H1 (cell line): ENCODE data around the gene MORN5. TPM values are rescaled to one million over a fixed set of nuclear protein-coding genes. Genes with fewer than 3 reads are reported as not detected.

Experiments used
- CTCF ChIA-PET: fragments of 300-600 bp; sonication (Branson Sonifier 250); formaldehyde crosslinking; loops from one replicate; lab custom pipeline; 2021; ENCODE audit not compliant: partially characterized antibody; lab: Charles Lee
- POLR2A ChIA-PET: fragments of 300-600 bp; sonication (Branson Sonifier 250); formaldehyde crosslinking; loops from one replicate; lab custom pipeline; 2021; ENCODE audit warnings: inconsistent platforms; ENCODE audit not compliant: partially characterized antibody; lab: Charles Lee
- DNase-seq, 2 experiments: peaks; one replicate each; pipeline versions ENCODE4 v3.0.0 to v3.0.0-alpha.2; 2010 to 2022; ENCODE audit warnings: low spot score in 2 of 2, low read depth in 1 of 2, mixed read lengths in 1 of 2
- FAIRE-seq: peaks from 2 replicates; lab custom pipeline; 2011; peaks lifted over from hg19 to GRCh38; lab: Jason Lieb, UNC
- H2AFZ ChIP-seq: 2 replicates; pipeline ENCODE4 v1.8.1; 2012; ENCODE audit warnings: low read length, inconsistent platforms
- H2AK5ac ChIP-seq: 2 replicates; pipeline ENCODE4 v1.6.1; 2013; ENCODE audit warnings: low read depth, low read length
- H2BK120ac ChIP-seq: replicated peaks from 2 replicates; pipeline ENCODE3; 2013; ENCODE audit warnings: low read depth, low read length, inconsistent platforms
- H2BK12ac ChIP-seq: 2 replicates; pipeline ENCODE4 v1.6.1; 2013; ENCODE audit warnings: low read depth, low read length
- H2BK15ac ChIP-seq: 2 replicates; pipeline ENCODE4 v1.6.1; 2013; ENCODE audit warnings: low read length
- H2BK20ac ChIP-seq: 2 replicates; pipeline ENCODE4 v1.6.1; 2013; ENCODE audit warnings: low read length
- H2BK5ac ChIP-seq: 2 replicates; pipeline ENCODE4 v1.6.1; 2013; ENCODE audit warnings: low read depth, low read length
- H3K14ac ChIP-seq: 2 replicates; pipeline ENCODE4 v1.6.1; 2013; ENCODE audit warnings: inconsistent platforms; ENCODE audit not compliant: insufficient read length
- H3K18ac ChIP-seq: 2 replicates; pipeline ENCODE4 v1.6.1; 2013; ENCODE audit warnings: low read length; ENCODE audit errors: extremely low read depth
- H3K23ac ChIP-seq: 2 replicates; pipeline ENCODE4 v1.6.1; 2013; ENCODE audit warnings: inconsistent platforms; ENCODE audit not compliant: insufficient read length
- H3K23me2 ChIP-seq: 2 replicates; pipeline ENCODE4 v1.6.1; 2013; ENCODE audit warnings: low read depth, low read length
- H3K27ac ChIP-seq: 2 replicates; pipeline ENCODE4 v1.6.1; 2011; ENCODE audit warnings: low read depth, low read length, inconsistent platforms
- H3K27me3 ChIP-seq, 4 experiments: replicated peaks in 1 of 4; 1 replicate in 1 of 4; 2 replicates in 3 of 4; pipeline versions ENCODE4 v1.6.1 to v1.8.1; 2011 to 2013; ENCODE audit warnings: low read length in 3 of 4, mild to moderate bottlenecking in 3 of 4, inconsistent platforms in 2 of 4, mixed read lengths in 2 of 4, moderate library complexity in 1 of 4; ENCODE audit not compliant: control insufficient read depth in 3 of 4, insufficient read depth in 3 of 4; ENCODE audit errors: extremely low read depth in 1 of 4
- H3K36me3 ChIP-seq, 4 experiments: 2 replicates each; pipeline versions ENCODE4 v1.6.1 to v1.8.1; 2011 to 2013; ENCODE audit warnings: mild to moderate bottlenecking in 4 of 4, low read length in 3 of 4, moderate library complexity in 2 of 4, control low read depth in 1 of 4, inconsistent platforms in 1 of 4; ENCODE audit not compliant: insufficient read depth in 4 of 4, control insufficient read depth in 2 of 4
- H3K4ac ChIP-seq: replicated peaks from 2 replicates; pipeline ENCODE3; 2013; ENCODE audit warnings: low read length, low read depth, mixed read lengths, inconsistent platforms; ENCODE audit not compliant: insufficient read length
- H3K4me1 ChIP-seq, 4 experiments: replicated peaks in 1 of 4; 1 replicate in 1 of 4; 2 replicates in 3 of 4; pipeline versions ENCODE4 v1.6.1 to v1.8.1; 2011 to 2013; ENCODE audit warnings: low read length in 3 of 4, inconsistent platforms in 2 of 4, mixed read lengths in 1 of 4; ENCODE audit not compliant: insufficient read depth in 4 of 4, control insufficient read depth in 3 of 4
- H3K4me2 ChIP-seq, 2 experiments: 2 replicates each; pipeline versions ENCODE4 v1.6.1 to v1.8.1; 2011 to 2013; ENCODE audit warnings: low read depth in 2 of 2, low read length in 2 of 2, control low read depth in 1 of 2, inconsistent platforms in 1 of 2, mild to moderate bottlenecking in 1 of 2; ENCODE audit not compliant: insufficient read depth in 1 of 2
- H3K4me3 ChIP-seq, 4 experiments: fragments of 200-600, 300-600 bp in 1 of 4; sonication (generic), shearing (Covaris generic), sonication (Bioruptor Twin) in 1 of 4; 2 replicates each; pipeline versions ENCODE4 v1.5.1 to v1.8.1; 2011 to 2016; ENCODE audit warnings: low read length in 4 of 4, low read depth in 3 of 4, control low read depth in 2 of 4, inconsistent platforms in 2 of 4, mild to moderate bottlenecking in 2 of 4, mixed read lengths in 1 of 4, moderate library complexity in 1 of 4; ENCODE audit not compliant: insufficient read depth in 2 of 4; ENCODE audit errors: extremely low read depth in 1 of 4
- H3K56ac ChIP-seq: replicated peaks from 2 replicates; pipeline ENCODE3; 2013; ENCODE audit warnings: low read depth, mild to moderate bottlenecking, mixed read lengths, low read length, inconsistent platforms; ENCODE audit not compliant: insufficient read length
- H3K79me1 ChIP-seq: 2 replicates; pipeline ENCODE4 v1.6.1; 2013; ENCODE audit warnings: low read depth, low read length, control low read depth
- H3K79me2 ChIP-seq, 2 experiments: 2 replicates each; pipeline versions ENCODE4 v1.6.1 to v1.8.1; 2012 to 2013; ENCODE audit warnings: low read length in 2 of 2, mild to moderate bottlenecking in 2 of 2, inconsistent platforms in 1 of 2; ENCODE audit not compliant: insufficient read depth in 2 of 2, control insufficient read depth in 1 of 2
- H3K9ac ChIP-seq, 4 experiments: replicated peaks in 1 of 4; 1 replicate in 1 of 4; 2 replicates in 3 of 4; pipeline versions ENCODE4 v1.6.1 to v1.8.1; 2011 to 2013; ENCODE audit warnings: low read depth in 3 of 4, low read length in 3 of 4, control low read depth in 2 of 4, mild to moderate bottlenecking in 2 of 4, moderate library complexity in 2 of 4, inconsistent platforms in 1 of 4; ENCODE audit errors: extremely low read depth in 1 of 4
- H3K9me3 ChIP-seq, 2 experiments: 2 replicates each; pipeline versions ENCODE4 v1.6.1 to v1.8.1; 2012 to 2013; ENCODE audit warnings: mild to moderate bottlenecking in 2 of 2, moderate library complexity in 2 of 2, control low read depth in 1 of 2, inconsistent platforms in 1 of 2, low read depth in 1 of 2, low read length in 1 of 2, mixed read lengths in 1 of 2; ENCODE audit not compliant: insufficient read depth in 2 of 2
- H4K20me1 ChIP-seq, 2 experiments: replicated peaks in 1 of 2; 2 replicates each; pipeline versions ENCODE3 to v1.8.1; 2011 to 2013; ENCODE audit warnings: inconsistent platforms in 2 of 2, low read length in 2 of 2, mild to moderate bottlenecking in 1 of 2; ENCODE audit not compliant: insufficient read depth in 2 of 2, control insufficient read depth in 1 of 2
- H4K5ac ChIP-seq: 2 replicates; pipeline ENCODE4 v1.6.1; 2013; ENCODE audit warnings: low read length, low read depth, mixed read lengths, inconsistent platforms; ENCODE audit not compliant: insufficient read length
- H4K8ac ChIP-seq: 2 replicates; pipeline ENCODE4 v1.8.0; 2013; ENCODE audit warnings: mild to moderate bottlenecking, moderate library complexity, low read length, inconsistent platforms; ENCODE audit not compliant: insufficient read depth; ENCODE audit errors: extremely low read depth
- H4K91ac ChIP-seq: replicated peaks from 2 replicates; pipeline ENCODE3; 2013; ENCODE audit warnings: low read length, mixed read lengths, inconsistent platforms; ENCODE audit not compliant: insufficient read length
- BCL11A ChIP-seq, 2 experiments: IDR thresholded peaks; one replicate each; pipeline ENCODE4 v1.6.1; 2011; ENCODE audit warnings: low read depth in 2 of 2, low read length in 2 of 2, mild to moderate bottlenecking in 2 of 2
- CEBPB ChIP-seq: IDR thresholded peaks from 2 replicates; pipeline ENCODE4 v1.6.1; 2012; ENCODE audit warnings: low read depth, low read length
- CHD1 ChIP-seq: IDR thresholded peaks from 2 replicates; pipeline ENCODE4 v1.6.1; 2012; ENCODE audit warnings: low read depth, low read length, improper control_type of control experiment
- GABPA ChIP-seq: IDR thresholded peaks from 2 replicates; pipeline ENCODE4 v1.6.1; 2011; ENCODE audit warnings: mild to moderate bottlenecking, low read length, moderate library complexity, borderline replicate concordance; ENCODE audit not compliant: insufficient read depth
- JUN ChIP-seq: IDR thresholded peaks from 2 replicates; pipeline ENCODE4 v1.6.1; 2011; ENCODE audit warnings: low read depth, mild to moderate bottlenecking, improper control_type of control experiment, low read length
- KDM1A ChIP-seq: fragments of 200-600, 300-600 bp; sonication (generic); IDR thresholded peaks from 2 replicates; pipeline ENCODE4 v1.7.1; 2016; ENCODE audit warnings: mild to moderate bottlenecking, low read length, borderline replicate concordance
- MAFK ChIP-seq: IDR thresholded peaks from 2 replicates; pipeline ENCODE4 v1.6.1; 2012; ENCODE audit warnings: low read depth, mild to moderate bottlenecking, improper control_type of control experiment, low read length
- MAX ChIP-seq: IDR thresholded peaks from 2 replicates; pipeline ENCODE4 v1.6.1; 2012; ENCODE audit warnings: inconsistent platforms
- SIN3A ChIP-seq, 2 experiments: IDR thresholded peaks in 1 of 2; conservative IDR thresholded peaks in 1 of 2; 2 replicates each; pipeline ENCODE4 v1.6.1; 2011 to 2012; ENCODE audit warnings: low read length in 2 of 2, improper control_type of control experiment in 1 of 2, low read depth in 1 of 2, mild to moderate bottlenecking in 1 of 2
- SIRT6 ChIP-seq: IDR thresholded peaks from one replicate; pipeline ENCODE4 v1.7.1; 2012; ENCODE audit warnings: low read length, inconsistent platforms
- TAF1 ChIP-seq: IDR thresholded peaks from 2 replicates; pipeline ENCODE4 v1.6.1; 2011; ENCODE audit warnings: mild to moderate bottlenecking, low read depth, low read length
- ZNF274 ChIP-seq: IDR thresholded peaks from 2 replicates; pipeline ENCODE4 v1.7.0; 2012; ENCODE audit warnings: low read length, borderline replicate concordance; ENCODE audit errors: extremely low read depth
- WGBS, 2 experiments: shearing (Covaris generic) in 1 of 2; methylation state at CpG; one replicate each; pipeline versions ENCODE4 v1.1.6 to v1.1.7; 2013 to 2015; ENCODE audit warnings: low lambda C conversion rate in 2 of 2, mixed read lengths in 2 of 2, inconsistent platforms in 1 of 2, low coverage in 1 of 2, missing lambda C conversion rate in 1 of 2; ENCODE audit not compliant: insufficient replicate concordance in 2 of 2, insufficient coverage in 1 of 2, insufficient read length in 1 of 2; ENCODE audit errors: extremely low coverage in 1 of 2, missing lambda C conversion rate in 1 of 2; 5-methylcytosine and 5-hydroxymethylcytosine counted together
- polyA plus RNA-seq, 7 experiments: library from polyadenylated mRNA; depleted of rRNA in 3 of 7; stranded (reverse) in 5 of 7; unstranded in 2 of 7; fragments of >200 nt in 5 of 7; fragments of 200-250 nt in 2 of 7; gene quantifications; 1 replicate in 5 of 7; 2 replicates in 1 of 7; 4 replicates in 1 of 7; pipeline versions ENCODE4 v1.2.1 to v1.2.3, GENCODE V29; 2011 to 2013; ENCODE audit warnings: missing spikeins in 2 of 7, mixed read lengths in 2 of 7
- total RNA-seq: library from RNA; stranded (reverse); fragmentation: NEBNext Ultra II Directional; extraction: Animal tissue kit (Norgen Biotek cat#: 25700); gene quantifications from 2 replicates; pipeline ENCODE4 v1.2.1, GENCODE V29; 2021

MORN5 gene
- total and polyA plus RNA-seq, 2 of the 8 experiments (the other 6 are each of a cell fraction or from before 2014, with no cell fraction given) = not detected

GRCh38 chr9:122204055-122204454 lies 44.3 kb downstream of the MORN5 start:
- H3K36me3 ChIP-seq = no peaks in the 10 kb centered on the region
- H3K4me1 ChIP-seq = peaks cover 0 to 11% (median 6%) of the 10 kb centered on the region in 4 experiments; a peak in 6 of 7 replicates
- no peak overlapping the region for H4K5ac ChIP-seq
- peak overlapping the region; percentile 28; the same call in 1 of the 2 replicates for H3K18ac ChIP-seq
- H3K23me2 ChIP-seq = no peaks in the 10 kb centered on the region
- H2BK12ac ChIP-seq = no peak overlapping the region
- CTCF ChIA-PET = interaction anchor here (1.3 to 2.9 kb wide), 9 partner anchors 10 to 146 kb away, joined by 3 to 8 read pairs (median 4); partner anchors contain the start of genes MORN5 and NDUFA8
- H4K20me1 ChIP-seq = no peaks in the 10 kb centered on the region
- POLR2A ChIA-PET = interaction anchor here (1.7 kb wide), 1 partner anchor 12 kb away, joined by 3 read pairs; no protein-coding TSS in a partner anchor
- no peak overlapping the region for H2BK20ac ChIP-seq
- no peak overlapping the region for H2AFZ ChIP-seq
- no peak overlapping the region for H3K14ac ChIP-seq
- no peaks in the 10 kb centered on the region; a peak in 1 of 7 replicates for H3K27me3 ChIP-seq
- H3K23ac ChIP-seq = no peak overlapping the region
- H3K4me2 ChIP-seq = no peak overlapping the region; a peak in 1 of 4 replicates
- no peak overlapping the region for H3K27ac ChIP-seq
- H3K79me2 ChIP-seq = no peaks in the 10 kb centered on the region
- no peak overlapping the region for H2BK15ac ChIP-seq
- no peak overlapping the region for H4K91ac ChIP-seq
- no peak overlapping the region for H4K8ac ChIP-seq
- 78% methylated on average over 5 of the region's 5 CpGs; no CpG with 5 or more reads in 1 of the 2 experiments for WGBS, 2 experiments
- H2BK120ac ChIP-seq = no peak overlapping the region
- no peak for FAIRE-seq
- DNase-seq = no peak
- no peak for TF ChIP-seq MAFK
- TF ChIP-seq CEBPB = no peak
- TF ChIP-seq TAF1 = no peak
- TF ChIP-seq BCL11A (IDR thresholded peaks at IDR 0.05; ENCODE audit: low read depth in 2 of 2, low read length in 2 of 2) = no peak
- no peak for TF ChIP-seq SIRT6
- TF ChIP-seq JUN = no peak
- TF ChIP-seq ZNF274 = no peak
- TF ChIP-seq GABPA = no peak
- TF ChIP-seq MAX = no peak
- TF ChIP-seq KDM1A = no peak
- TF ChIP-seq SIN3A (conservative IDR thresholded peaks at IDR 0.05 in 1 of 2, IDR thresholded peaks at IDR 0.05 in 1 of 2; ENCODE audit: low read depth in 1 of 2, low read length in 2 of 2) = no peak
- no peak for TF ChIP-seq CHD1
- no peaks in the 10 kb centered on the region for H3K79me1 ChIP-seq
- no peak overlapping the region for H3K4ac ChIP-seq
- no peak overlapping the region for H3K9ac ChIP-seq
- H3K4me3 ChIP-seq = no peak overlapping the region
- no peak overlapping the region for H2AK5ac ChIP-seq
- H3K9me3 ChIP-seq = no peaks in the 10 kb centered on the region
- no peak overlapping the region for H3K56ac ChIP-seq
- H2BK5ac ChIP-seq = no peak overlapping the region; the same call in 1 of the 2 replicates
